ENCODE data around the gene HMCN2.
"Not testable (repeated sequence)": the region's sequence is repeated elsewhere in the genome, so short reads cannot be mapped to it uniquely, and the experiment has no call there.

HMCN2 gene

DNA sequence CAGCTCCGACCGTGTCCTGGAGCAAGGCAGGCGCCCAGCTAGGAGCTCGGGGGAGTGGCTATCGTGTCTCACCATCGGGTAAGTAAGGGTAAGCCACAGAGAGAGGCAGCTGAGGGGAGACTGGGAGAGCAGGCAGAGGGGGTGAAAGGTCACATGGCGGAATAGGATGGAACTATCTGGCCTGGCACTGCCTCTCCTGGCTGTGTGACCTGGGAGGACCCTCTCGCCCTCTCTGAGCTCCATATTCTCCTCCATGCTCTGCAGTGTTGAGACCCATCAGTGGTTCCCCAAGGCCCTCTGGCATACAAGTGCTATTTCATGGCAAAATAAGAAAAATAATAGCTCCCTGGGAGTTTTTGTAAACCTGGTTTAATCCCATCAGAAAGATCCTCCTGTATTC is 135.3 kb downstream of the HMCN2 start:
- no peak for DNase-seq

DNA sequence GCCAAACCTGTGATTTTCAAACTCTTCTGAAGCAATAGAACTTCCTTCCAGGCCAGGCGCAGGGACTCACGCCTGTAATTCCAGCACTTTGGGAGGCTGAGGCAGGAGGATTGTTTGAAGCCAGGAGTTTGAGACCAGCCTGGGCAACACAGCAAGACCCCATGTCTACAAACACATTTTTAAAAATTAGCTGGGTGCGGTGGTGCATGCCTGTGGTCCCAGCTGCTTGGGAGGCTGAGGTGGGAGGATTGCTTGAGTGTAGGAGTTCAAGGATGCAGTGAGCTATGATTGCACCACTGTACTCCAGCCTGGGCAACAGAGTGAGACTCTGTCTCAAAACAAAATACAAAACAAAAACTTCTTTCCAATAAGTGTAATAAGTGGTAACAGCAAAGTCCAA is 136.2 kb downstream of the HMCN2 start:
- DNase-seq, result not testable (repeated sequence)

DNA sequence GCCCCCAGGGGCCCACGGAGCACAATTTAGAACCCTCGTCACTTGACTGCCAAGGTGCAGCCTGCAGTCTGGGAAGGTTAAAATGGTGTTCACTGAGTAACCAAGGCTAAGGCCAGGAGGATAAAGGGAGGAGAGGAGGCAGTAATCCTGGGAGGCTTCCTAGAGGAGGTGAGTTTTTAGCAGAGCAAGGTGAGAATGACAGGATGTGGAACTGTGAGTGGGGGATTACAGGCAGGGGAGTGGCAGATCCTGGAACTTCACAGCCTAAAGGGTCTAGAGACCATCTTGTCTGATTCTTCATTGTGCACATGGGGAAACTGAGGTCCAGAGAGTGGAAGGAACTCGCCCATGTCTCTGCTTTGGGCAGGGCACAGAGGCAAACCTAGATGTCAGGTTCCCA is 136.7 kb downstream of the HMCN2 start:
- DNase-seq, result no peak

DNA sequence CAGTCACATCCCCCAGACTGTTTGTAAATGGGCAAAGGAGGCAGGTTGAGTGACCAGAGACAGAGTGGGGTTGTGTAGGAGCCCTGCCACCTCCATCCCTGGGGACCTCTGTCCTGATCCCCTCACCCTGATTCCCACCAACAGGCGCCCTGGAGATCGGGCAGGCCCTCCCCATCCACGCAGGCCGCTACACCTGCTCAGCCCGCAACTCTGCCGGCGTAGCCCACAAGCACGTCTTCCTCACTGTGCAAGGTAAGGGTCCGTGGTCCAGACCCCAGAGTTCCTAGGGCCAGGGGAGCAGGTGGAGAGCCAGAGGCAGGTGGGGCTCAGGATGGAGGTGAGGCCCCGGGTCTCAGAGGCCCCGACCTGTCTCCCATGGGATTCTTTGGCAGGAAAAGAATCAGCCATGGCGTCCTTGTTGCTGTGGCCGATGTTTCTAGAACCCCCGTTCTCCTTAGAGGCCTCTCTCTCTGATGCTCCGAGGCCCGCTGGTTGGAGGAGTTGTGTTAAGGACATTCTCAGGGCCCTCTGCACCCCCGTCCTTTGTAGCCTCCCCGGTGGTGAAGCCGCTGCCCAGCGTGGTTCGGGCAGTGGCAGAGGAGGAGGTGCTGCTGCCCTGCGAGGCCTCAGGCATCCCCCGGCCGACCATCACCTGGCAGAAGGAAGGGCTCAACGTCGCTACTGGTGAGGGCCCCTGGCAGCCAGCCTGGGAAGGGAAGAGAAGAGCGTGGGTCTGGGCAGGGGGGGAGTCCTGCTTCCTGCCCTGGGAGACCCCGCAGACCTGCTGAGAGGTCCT is 137.3 kb downstream of the HMCN2 start:
- no peak for DNase-seq

DNA sequence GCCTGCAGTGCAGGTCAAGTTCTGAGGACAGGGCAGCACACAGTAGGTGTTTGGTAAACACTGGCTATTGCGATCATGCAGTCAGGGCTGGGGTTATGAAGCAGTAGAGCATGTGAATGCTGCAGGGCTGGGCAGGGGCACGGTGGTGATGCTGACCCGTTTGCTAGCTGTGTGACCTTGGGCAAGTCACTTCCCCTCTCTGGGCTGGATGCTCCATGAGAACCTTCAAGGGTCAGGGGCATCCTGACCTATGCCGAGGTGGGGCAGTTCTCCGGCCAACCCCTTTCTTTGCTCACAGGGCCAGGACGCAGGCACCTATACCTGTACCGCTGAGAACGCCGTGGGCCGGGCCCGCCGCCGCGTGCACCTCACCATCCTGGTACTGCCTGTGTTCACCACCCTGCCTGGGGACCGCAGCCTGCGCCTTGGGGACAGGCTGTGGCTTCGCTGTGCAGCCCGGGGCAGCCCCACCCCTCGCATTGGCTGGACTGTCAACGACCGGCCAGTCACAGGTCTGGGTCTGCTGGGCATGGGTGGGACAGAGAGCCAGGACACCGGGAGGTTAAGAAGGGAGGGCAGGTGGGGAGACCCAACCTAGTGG is 140.2 kb downstream of the HMCN2 start:
- no peak for DNase-seq

DNA sequence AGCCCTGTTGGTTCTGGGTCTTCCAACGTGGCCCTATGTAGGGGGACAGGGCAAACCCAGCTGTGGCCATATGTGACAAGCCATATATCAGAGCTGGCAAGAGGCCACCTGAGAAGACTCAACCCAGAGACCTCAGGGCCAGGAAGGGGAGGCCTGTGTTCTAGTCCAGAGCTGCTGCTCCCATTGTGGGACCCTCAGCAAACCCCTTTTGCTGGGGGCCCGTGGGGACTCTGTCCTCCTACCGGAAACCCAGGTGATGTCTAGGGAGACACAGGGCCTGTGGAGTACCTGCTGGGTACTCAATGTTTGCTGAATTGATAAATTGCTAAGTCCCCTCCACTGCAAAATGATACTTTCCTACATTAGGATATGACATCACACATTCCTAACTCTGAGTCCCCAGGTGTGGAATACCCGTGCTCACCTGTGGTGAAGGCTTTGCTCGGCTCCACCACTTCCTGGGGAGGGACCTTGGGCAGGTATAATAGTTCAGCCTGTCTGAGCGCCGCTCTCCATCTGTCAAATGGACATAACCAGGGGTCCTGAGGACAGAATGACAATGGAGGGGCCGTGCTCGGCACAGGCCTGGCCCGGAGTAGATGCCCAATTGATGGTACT is 140.8 kb downstream of the HMCN2 start:
- DNase-seq, result no peak

DNA sequence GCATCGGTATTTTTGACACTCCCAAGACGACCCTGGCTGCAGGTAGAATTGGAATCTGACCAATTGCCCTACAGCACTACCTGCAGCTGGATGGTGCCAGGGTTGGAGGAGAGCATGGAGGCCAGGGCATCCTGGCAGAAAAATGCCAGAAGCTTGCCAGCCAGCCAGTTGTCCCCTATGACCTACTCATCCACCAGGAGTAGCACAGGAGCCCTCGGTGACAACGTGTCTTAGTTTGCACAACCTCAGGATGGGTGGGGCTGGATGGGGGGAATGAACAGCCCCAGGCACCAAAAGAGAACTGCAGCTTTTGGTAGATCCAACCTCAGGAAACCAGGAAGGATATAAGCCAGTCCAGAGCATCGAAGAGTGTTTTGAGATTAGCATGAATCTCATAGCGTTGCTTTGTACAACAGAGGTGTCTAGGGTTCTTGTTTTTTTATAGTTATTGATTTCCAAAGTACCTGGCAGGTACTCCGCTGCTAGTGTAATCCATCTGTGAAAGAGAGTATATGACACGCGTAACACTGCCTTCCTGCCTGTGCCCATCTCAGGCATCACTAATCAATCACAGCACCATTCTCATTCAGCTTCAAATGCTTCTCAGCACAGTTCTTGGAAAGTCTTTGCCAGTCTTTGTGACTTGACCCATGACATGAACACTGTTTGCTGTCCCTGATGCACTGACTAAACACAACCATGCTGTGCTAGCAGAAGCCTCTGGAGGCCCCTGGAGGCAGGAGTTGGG is 142.5 kb downstream of the HMCN2 start:
- no peak for DNase-seq

DNA sequence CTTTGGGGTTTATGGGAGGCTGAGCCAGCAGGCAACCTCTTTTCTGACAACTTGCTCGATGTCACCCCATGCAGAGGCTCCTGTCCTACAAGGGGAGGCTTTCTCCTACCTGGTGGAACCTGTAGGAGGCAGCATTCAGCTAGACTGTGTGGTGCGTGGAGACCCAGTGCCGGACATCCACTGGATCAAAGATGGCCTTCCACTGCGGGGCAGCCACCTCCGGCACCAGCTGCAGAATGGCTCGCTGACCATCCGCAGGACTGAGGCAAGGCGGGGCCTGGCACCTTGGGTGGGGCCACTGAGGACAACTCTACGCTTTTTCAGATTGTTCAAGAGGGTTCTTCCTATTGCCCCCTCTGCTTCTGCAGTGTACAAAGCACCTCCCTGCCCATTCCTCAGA is 143.1 kb downstream of the HMCN2 start:
- no peak for DNase-seq

DNA sequence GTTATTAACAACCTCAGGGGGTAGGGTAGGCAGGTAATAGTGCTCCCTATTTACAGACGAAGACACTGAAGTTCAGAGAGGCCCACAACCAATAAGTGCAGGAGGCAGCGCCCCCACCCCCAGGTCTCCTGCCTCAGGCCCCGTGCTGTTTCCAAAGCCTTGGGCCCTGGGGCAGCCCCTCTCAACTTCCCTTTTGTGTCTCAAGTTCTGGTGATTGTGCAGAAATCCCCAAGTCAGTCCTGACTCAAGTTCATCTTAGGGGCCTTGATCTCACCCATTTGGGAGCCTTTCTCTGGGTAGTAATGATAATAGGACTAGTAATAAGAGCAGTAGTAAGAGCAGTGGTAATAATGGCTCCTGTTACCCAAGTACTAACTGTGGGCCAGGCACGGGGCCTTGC is 143.7 kb downstream of the HMCN2 start:
- no peak for DNase-seq

DNA sequence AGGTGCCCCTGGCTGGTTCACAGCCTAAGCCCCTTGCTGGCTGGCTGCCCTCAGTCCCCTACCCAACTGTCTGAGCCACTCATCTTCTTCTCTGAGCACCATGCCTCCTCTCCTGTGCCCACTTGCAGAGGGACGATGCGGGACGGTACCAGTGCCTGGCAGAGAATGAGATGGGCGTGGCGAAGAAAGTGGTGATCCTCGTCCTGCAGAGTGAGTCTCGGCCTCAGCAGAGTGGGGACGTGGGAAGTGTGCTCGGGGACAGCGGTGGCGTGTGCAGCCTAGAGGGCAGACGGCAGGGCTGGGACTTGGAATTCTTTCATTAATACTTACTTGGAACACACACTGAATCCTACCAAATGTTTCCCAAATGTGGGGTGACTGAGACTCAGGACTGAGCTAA is 144.9 kb downstream of the HMCN2 start:
- DNase-seq, result no peak

DNA sequence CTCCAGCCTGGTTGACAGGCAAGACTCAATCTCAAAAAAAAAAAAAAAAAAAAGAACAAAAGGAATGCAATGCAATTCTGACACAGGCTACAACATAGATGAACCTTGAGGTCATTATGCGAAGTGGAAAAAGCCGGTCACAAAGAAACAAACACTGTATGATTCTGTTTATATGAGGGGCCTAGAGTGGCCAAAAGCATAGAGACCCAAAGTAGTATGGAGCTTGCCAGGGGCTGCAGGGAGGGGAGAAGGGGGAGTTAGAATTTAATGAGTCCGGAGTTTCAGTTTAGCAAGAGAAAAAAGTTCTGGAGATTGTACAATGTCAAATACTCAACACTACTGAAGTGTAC is 146.0 kb downstream of the HMCN2 start:
- no peak for DNase-seq

DNA sequence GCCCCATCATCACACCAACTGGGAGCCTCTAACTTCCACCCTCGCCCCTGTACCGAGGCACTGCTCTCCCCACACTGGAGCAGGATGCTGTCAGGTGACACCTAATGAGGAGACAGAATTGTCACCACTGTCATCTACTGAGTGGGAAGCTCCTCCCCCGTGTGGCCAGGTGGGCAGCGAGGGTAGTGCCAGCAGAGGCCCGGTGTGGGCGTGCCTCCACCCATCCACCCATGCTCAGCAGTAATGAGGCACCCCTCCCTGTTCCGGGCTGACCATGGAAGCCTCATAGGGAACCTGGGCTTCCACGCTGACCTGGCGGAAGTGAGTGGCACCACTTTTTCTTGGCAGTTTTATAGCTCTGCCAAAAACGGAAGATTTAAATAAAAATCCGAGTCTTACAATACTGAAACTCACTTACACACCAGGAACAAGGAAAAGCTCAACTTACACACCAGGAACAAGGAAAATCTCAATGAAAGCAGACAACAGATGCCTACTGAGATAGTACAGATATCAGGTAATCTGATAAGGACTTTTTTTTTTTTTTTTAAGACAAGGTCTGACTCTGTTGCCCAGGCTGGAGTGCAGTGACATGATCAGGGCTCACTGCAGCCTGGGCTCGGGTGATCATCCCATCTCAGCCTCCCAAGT is 148.6 kb downstream of the HMCN2 start:
- DNase-seq, result no peak

DNA sequence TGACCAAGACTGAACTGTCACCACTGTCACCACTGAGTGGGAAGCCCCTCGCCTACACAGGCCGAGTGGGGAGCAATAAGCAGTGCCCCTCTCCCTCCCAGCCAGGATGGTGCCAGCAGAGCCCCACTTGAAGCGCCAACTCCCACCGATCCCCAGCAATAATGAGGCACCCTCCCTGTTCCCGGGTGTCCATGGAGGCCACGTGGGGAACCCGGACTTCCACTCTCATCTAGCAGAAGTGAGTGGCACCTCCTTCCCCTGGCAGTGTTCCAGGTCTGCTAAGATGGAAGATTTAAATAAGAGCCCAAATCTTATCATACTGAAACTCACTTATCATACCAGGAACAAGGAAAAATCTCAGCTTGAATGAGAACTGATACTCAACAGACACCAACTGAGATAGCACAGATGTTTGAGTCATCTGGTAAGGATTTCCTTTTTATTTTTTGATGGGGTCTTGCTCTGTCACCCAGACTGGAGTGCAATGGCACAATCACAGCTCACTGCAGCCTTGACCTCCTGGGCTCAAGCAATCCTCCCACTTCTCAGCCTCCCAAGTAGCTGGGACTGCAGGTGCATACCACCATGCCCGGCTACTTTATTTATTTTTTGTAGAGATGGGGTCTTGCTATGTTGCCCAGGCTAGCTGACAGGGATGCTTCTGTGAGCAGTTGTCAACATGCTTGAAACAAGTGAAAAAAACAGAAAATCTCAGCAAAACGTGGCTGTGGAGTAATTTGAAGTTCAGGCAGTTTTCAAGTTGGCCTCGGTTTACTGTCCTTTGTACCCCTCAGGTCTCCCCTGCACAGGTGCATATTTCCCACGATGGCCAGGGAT is 149.6 kb downstream of the HMCN2 start:
- DNase-seq, result no peak

DNA sequence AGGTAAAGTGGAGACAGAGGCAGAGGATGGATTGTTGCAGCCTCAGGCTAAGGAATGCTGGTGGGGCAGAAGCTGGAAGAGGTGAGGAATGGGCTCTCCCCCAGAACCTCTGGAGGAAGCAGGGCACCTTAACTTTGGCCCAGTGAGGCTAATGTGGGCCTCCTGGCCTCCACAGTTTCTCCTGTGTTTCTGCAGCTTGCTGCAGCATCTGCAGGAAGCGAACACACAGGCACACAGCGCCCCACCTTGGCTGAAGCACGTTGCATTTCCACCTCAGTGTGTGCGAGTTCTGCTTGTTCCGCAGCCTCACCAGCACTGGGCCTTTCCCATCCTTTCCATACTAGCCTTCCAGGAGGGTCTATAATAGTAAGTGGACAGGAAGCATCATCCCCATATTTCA is 152.0 kb downstream of the HMCN2 start:
- DNase-seq, result no peak

DNA sequence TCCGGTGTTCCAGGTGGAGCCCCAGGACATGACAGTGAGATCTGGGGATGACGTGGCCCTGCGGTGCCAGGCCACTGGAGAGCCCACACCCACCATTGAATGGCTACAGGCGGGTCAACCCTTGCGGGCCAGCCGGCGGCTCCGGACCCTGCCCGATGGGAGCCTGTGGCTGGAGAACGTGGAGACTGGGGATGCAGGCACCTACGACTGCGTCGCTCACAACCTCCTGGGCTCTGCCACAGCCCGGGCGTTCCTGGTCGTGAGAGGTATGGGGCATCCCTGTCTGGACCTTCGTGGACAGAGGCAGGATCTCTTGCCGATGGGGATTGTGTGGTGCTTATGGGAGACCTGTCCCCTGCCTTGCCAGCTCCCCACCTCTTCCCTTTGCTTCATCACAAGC is 153.2 kb downstream of the HMCN2 start:
- DNase-seq, result no peak

DNA sequence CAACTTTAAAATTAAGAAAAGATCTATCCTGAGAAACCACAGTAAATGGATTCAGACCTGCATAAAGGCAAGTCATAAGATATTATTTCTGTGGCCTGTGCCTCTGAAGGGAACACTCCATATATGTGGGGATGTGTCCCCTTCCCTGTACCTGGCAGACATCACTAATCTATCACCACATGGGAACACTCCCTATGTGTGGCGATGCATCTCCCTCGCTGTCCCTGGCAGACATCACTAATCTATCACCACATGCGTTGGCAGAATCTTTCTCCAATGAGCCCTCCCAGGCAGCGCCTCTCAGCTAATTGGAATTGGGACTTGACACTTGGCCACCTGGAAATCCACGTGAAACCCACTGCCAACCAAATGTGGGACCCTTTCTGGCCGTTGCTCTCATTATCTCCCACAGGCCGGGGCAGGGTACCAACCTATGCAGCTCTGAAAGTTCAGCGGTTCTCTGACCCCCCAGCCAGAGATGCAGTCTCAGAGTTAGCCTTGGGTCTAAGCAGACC is 154.0 kb downstream of the HMCN2 start:
- no peak for DNase-seq

DNA sequence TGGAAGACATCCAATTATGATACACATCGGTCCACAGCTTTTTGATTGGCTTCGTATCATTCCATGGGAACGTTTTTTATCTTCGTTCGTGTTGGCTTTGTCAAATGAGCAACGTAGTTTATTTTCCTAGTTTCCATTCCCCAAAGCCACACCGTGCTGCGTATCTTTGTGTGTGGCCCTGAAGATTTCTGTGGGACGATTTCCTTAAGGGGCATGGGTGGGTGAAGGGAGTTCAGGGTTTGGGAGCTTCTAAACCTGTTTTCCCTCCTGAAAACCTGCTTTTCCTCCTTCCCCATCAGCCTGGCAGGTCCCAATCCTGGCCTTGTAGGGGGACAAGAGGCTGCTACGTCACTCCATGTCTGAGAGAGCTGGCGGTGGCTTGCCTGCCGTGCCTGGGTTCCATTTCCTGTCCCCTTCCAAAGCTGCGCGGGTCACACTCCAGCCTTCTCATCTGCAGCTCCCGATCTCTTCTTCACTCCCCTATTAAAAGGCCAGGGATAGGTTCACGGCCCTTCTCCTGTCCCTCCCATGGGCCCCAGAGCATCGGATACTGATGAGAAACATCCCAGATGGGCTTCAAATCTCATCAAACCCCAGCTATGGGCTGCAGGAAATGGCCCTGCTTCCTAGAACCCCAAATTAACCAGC is 155.7 kb downstream of the HMCN2 start:
- DNase-seq, result peak; percentile 45

DNA sequence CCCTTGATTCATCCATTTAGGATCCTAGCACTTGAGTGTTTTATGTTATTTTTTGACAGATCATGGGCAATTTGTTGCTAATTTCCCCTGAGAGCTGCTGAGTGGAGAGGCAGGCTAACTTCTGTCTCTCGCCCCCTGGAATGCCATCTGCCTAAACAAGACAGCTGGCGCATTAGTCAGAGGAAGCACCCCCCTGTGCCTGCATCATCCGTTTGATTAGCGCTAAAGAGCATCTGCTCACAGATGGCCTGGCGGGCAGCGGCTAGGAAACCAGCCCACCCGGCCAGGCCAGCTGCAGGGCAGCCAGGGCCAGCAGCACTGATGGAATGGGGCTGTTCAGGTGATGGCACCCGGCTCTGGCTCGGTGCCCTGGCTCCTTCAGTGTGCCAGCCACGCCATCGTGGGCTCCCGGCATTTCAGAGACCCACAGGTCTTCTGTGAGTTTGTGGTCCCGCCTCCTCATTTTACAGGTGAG is 156.3 kb downstream of the HMCN2 start:
- DNase-seq, result peak; percentile 93

DNA sequence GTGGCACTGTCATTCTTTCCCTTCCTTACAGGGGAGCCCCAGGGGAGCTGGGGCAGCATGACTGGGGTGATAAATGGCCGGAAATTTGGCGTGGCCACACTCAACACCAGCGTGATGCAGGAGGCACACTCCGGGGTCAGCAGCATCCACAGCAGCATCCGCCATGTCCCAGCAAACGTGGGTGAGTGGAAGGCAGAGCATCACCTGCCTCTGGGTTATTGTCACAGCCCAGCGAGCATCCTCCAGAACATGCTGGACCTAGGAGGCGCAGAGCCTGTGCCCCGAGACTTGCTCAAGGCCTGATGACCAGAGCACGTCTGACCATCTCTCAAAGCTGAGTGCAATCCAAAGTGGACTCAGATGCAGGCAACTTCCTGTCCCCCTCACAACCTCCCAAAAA is 157.0 kb downstream of the HMCN2 start:
- DNase-seq, result no peak

DNA sequence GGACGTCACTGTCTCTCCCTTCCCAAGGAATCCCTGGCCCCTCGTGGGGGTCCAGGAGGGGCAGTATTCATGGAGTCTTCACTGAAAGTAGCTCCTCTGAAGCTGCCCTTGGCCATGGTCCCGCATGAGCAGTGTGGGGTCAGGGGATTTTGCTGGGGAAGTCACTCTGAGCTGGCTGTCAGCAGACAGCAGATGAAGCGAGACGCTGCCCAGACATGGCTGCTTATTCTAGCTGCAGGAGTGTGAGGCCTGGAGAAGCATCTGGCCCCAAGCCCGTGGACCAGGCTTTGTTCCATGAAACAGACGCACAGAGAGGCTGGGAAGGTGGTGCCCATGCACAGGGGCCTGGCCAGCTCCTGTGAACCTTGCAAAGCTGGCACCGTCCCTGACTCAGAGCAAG is 157.7 kb downstream of the HMCN2 start:
- peak; percentile 28 for DNase-seq

All from DMS 273 treated with DMSO at 0.1 percent for 48 hours (cell line).